Measurements from ENCODE around the gene SLAIN2. TPM values are rescaled to one million over a fixed set of nuclear protein-coding genes. Genes with fewer than 3 reads are reported as not detected.

The SLAIN2 gene
- total RNA-seq, 4 donors from 2014 or later, result 68.4 to 238 (median 115) TPM

GRCh38 chr4:48324281-48324680 lies 17.0 kb upstream of the SLAIN2 start:
- no peaks in the 10 kb centered on the region for H3K9me3 ChIP-seq
- no peak for ATAC-seq
- H3K36me3 ChIP-seq, result no peaks in the 10 kb centered on the region
- no peaks in the 10 kb centered on the region for H3K27me3 ChIP-seq
- no peak overlapping the region for H3K4me3 ChIP-seq
- H3K27ac ChIP-seq, result no peak overlapping the region
- TF ChIP-seq CTCF (IDR thresholded peaks at IDR 0.05), result no peak
- TF ChIP-seq EP300 (IDR thresholded peaks at IDR 0.05), result no peak
- TF ChIP-seq POLR2A (IDR thresholded peaks at IDR 0.05), result no peak
- no peak for TF ChIP-seq POLR2AphosphoS5 (IDR thresholded peaks at IDR 0.05)
- no peaks in the 10 kb centered on the region for H3K4me1 ChIP-seq
- 44 to 61% methylated on average over 2 of the region's 2 CpGs for WGBS, 2 donors (ENCODE audit: low coverage in 1 of 2)

- no peaks in the 10 kb centered on the region for H3K9me3 ChIP-seq
- no peak for ATAC-seq
- no peaks in the 10 kb centered on the region for H3K36me3 ChIP-seq
- WGBS, 2 donors (ENCODE audit: low coverage in 1 of 2), result no CpG with 5 or more reads among the region's 1 CpG
- H3K27ac ChIP-seq, result no peak overlapping the region
- no peaks in the 10 kb centered on the region for H3K27me3 ChIP-seq
- TF ChIP-seq EP300 (IDR thresholded peaks at IDR 0.05) (no peak), POLR2A (IDR thresholded peaks at IDR 0.05) (no peak), CTCF (IDR thresholded peaks at IDR 0.05) (no peak), POLR2AphosphoS5 (IDR thresholded peaks at IDR 0.05) (no peak)
- no peak overlapping the region for H3K4me3 ChIP-seq
- no peaks in the 10 kb centered on the region for H3K4me1 ChIP-seq
Measured at GRCh38 chr4:48329193-48329592, 12.1 kb upstream of the SLAIN2 start.

DNA sequence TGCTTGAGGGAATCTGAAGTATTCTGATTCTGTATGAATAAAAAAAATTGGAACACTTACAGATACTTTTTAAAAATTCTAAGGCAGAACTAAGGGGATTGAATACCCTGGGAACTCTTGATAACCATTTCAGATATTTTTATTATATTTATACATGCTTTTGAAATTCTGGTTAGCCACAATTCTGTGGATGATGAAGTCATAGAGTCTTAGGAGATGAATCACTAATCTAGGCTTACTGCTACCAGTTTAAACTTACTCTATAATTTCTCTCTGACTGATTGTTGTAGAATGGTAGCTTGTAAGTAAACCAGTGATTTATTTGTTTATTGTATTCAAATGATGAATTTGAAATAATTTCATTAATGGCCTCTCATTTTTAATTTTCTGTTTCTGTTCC lies 11.4 kb upstream of the SLAIN2 start:
- Histone ChIP-seq H3K9me3 (no peaks in the 10 kb centered on the region), H3K4me1 (no peaks in the 10 kb centered on the region), H3K27me3 (no peaks in the 10 kb centered on the region), H3K4me3 (no peak overlapping the region), H3K27ac (no peak overlapping the region), H3K36me3 (no peaks in the 10 kb centered on the region)
- no peak for TF ChIP-seq CTCF (IDR thresholded peaks at IDR 0.05)
- TF ChIP-seq POLR2A (IDR thresholded peaks at IDR 0.05), result no peak
- no peak for TF ChIP-seq EP300 (IDR thresholded peaks at IDR 0.05)
- no peak for TF ChIP-seq POLR2AphosphoS5 (IDR thresholded peaks at IDR 0.05)
- no peak for ATAC-seq

DNA sequence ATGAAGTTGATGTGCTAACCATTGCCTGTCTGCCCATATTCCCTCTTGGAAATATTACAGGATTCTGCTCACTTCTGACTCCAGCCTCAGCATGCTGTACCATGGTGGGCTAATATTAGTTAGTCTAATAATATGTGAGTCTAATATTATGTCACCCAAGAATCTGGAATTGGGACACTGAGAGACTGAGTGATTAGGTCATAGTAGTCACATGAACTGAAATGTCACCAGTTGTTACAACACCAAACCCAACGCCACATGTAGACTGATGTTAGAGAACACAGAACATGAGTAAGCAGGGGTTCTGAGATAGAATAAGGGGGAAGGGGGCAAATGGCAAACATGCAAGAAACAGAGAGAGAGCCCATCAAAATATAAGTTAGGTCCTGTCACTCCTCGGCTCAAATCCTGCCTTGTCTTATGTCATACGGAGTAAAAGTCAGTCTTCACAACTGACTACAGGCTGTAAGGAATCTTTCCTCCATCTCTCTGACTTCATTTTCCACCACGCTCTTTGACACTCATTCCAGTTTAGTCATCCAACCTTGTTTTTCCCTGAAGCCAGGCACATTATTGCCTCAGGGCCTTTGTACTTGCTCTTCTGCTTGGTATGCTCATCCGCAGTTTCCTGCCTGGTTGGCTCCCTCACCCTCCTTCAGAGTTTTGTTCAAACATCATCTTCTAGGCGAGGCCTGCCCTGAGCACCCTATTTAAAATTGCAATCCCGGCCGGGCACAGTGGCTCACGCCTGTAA lies 9.6 kb upstream of the SLAIN2 start:
- no peaks in the 10 kb centered on the region for H3K9me3 ChIP-seq
- H3K4me3 ChIP-seq, result no peak overlapping the region
- H3K36me3 ChIP-seq, result no peaks in the 10 kb centered on the region
- H3K4me1 ChIP-seq, result no peaks in the 10 kb centered on the region
- H3K27ac ChIP-seq, result no peak overlapping the region
- no peaks in the 10 kb centered on the region for H3K27me3 ChIP-seq
- 89 to 100% methylated on average over 4 of the region's 9 CpGs for WGBS, 2 donors (ENCODE audit: low coverage in 1 of 2)
- TF ChIP-seq CTCF (IDR thresholded peaks at IDR 0.05) (no peak), POLR2A (IDR thresholded peaks at IDR 0.05) (no peak), EP300 (IDR thresholded peaks at IDR 0.05) (no peak), POLR2AphosphoS5 (IDR thresholded peaks at IDR 0.05) (no peak)
- peak; percentile 55 for ATAC-seq

DNA sequence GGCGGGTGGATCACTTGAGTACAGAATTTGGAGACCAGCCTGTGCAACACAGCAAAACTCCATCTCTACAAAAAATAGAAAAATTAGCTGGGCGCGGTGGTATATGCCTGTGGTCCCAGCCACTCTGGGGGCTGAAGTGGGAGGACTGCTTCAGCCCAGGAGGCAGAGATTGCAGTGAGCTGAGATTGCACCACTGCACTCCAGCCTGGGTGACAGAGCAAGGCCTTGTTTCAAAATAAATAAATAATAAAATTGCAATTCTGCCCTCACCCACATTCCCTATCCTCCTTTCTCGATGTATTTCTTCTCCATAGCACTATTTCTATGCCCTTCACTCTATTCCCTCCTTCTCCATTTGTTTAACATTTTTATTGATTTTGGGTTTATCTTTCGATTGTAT lies 8.7 kb upstream of the SLAIN2 start:
- no peak overlapping the region for H3K27ac ChIP-seq
- H3K9me3 ChIP-seq, result no peaks in the 10 kb centered on the region
- H3K4me1 ChIP-seq, result no peaks in the 10 kb centered on the region
- WGBS, 2 donors (ENCODE audit: low coverage in 1 of 2), result 87 to 97% methylated on average over 5 of the region's 5 CpGs
- H3K36me3 ChIP-seq, result no peaks in the 10 kb centered on the region
- H3K27me3 ChIP-seq, result no peaks in the 10 kb centered on the region
- no peak overlapping the region for H3K4me3 ChIP-seq
- TF ChIP-seq POLR2AphosphoS5 (IDR thresholded peaks at IDR 0.05), result no peak
- no peak for TF ChIP-seq EP300 (IDR thresholded peaks at IDR 0.05)
- no peak for TF ChIP-seq CTCF (IDR thresholded peaks at IDR 0.05)
- no peak for TF ChIP-seq POLR2A (IDR thresholded peaks at IDR 0.05)
- ATAC-seq, result no peak
